ENCODE results near the gene CEP72.

CEP72 gene

GRCh38 chr5:587403-587802, 24.7 kb upstream of the CEP72 start:
- H3K4me3 Mint-ChIP-seq = no peak overlapping the region
- H3K27me3 Mint-ChIP-seq = peaks cover 21% of the 10 kb centered on the region
- H3K4me1 Mint-ChIP-seq = no peaks in the 10 kb centered on the region
- H3K36me3 Mint-ChIP-seq = no peaks in the 10 kb centered on the region
- no peaks in the 10 kb centered on the region for H3K9me3 Mint-ChIP-seq
- no peak overlapping the region for H3K27ac Mint-ChIP-seq

DNA sequence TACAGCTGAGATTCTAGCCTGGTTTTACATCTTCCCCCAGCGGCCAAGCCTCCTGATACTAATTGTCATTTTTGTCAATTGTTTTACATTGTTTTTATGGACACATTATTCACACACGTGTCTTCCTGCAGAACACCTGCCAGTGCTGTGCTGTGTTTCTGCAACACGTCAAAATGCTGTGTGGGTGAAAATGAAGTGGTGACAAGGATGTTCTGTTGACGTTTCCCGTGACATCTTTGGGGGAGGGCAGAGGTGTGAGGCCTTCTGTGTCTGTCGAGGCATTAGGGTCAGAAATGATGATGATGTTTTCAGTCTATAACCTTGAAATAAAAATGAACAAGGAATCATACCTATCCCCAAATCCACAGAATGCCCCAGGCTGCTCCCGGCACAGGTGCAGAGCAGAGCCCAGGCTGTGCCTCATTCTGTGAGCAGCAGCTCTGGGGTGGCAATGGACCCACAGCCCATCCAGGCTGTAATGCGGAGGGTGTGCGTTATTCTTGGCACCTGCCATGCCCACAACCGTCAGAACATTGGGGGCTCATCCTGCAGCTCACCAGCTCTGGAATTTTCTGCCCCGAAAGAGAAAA, 23.6 kb upstream of the CEP72 start:
- Mint-ChIP-seq H3K27me3 (peaks cover 19% of the 10 kb centered on the region), H3K4me3 (no peak overlapping the region), H3K27ac (no peak overlapping the region), H3K36me3 (no peaks in the 10 kb centered on the region), H3K4me1 (no peaks in the 10 kb centered on the region), H3K9me3 (no peaks in the 10 kb centered on the region)

- peaks cover 19% of the 10 kb centered on the region for H3K27me3 Mint-ChIP-seq
- no peaks in the 10 kb centered on the region for H3K4me1 Mint-ChIP-seq
- no peaks in the 10 kb centered on the region for H3K9me3 Mint-ChIP-seq
- H3K27ac Mint-ChIP-seq = no peak overlapping the region
- H3K4me3 Mint-ChIP-seq = no peak overlapping the region
- H3K36me3 Mint-ChIP-seq = no peaks in the 10 kb centered on the region
Observed at GRCh38 chr5:589173-589572, 23.0 kb upstream of the CEP72 start.

DNA sequence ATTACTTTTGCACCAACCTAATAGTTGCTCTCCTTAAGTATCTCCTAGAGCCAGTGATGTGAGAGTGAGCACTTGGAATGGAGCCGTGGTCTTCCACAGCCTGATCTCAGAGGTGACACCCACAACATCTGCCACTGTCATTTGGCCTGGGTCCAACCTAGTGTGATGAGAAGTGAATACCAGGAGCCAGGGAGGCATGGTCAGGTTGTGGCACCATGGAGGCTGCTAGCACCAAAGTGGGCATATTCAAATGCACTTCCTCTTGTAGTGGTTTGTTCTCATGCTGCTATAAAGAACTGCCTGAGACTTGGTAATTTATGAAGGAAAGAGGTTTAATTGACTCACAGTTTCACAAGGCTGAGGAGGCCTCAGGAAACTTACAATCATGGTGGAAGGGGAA, 22.6 kb upstream of the CEP72 start:
- Mint-ChIP-seq H3K4me1 (no peaks in the 10 kb centered on the region), H3K36me3 (no peaks in the 10 kb centered on the region), H3K27ac (no peak overlapping the region), H3K9me3 (no peaks in the 10 kb centered on the region), H3K27me3 (peaks cover 19% of the 10 kb centered on the region), H3K4me3 (no peak overlapping the region)

DNA sequence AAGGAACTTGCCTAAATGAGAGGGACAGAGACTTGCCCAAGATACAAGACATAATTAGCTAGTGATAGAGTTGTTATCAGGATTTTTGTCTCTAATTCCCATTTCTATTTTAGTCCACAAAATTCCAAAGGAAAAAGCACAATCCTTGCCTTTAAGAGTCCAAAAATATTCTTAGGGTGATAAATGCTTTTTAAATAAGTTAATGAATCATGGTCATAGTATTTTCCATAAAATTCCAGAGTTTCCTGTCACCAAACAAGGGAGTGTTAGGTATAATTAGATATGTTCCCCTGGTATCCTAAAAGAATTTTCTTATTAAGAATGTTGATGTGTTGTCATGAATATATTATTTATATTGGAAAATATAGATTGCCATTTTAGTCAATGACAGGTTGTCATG, 21.8 kb upstream of the CEP72 start:
- Mint-ChIP-seq H3K27me3 (peaks cover 23% of the 10 kb centered on the region), H3K4me3 (no peak overlapping the region), H3K27ac (no peak overlapping the region), H3K4me1 (no peaks in the 10 kb centered on the region), H3K9me3 (no peaks in the 10 kb centered on the region), H3K36me3 (no peaks in the 10 kb centered on the region)

- Mint-ChIP-seq H3K4me3 (no peak overlapping the region), H3K36me3 (no peaks in the 10 kb centered on the region), H3K9me3 (no peaks in the 10 kb centered on the region), H3K4me1 (no peaks in the 10 kb centered on the region), H3K27me3 (peaks cover 22% of the 10 kb centered on the region), H3K27ac (no peak overlapping the region)
Observed at GRCh38 chr5:591746-592145, 20.4 kb upstream of the CEP72 start.

GRCh38 chr5:592158-592557, 20.0 kb upstream of the CEP72 start:
- H3K4me3 Mint-ChIP-seq = no peak overlapping the region
- no peaks in the 10 kb centered on the region for H3K36me3 Mint-ChIP-seq
- peaks cover 22% of the 10 kb centered on the region for H3K27me3 Mint-ChIP-seq
- no peaks in the 10 kb centered on the region for H3K4me1 Mint-ChIP-seq
- H3K27ac Mint-ChIP-seq = no peak overlapping the region
- no peaks in the 10 kb centered on the region for H3K9me3 Mint-ChIP-seq

- H3K4me1 Mint-ChIP-seq = peaks cover 4% of the 10 kb centered on the region
- H3K36me3 Mint-ChIP-seq = no peaks in the 10 kb centered on the region
- H3K27me3 Mint-ChIP-seq = peaks cover 26% of the 10 kb centered on the region
- H3K27ac Mint-ChIP-seq = no peak overlapping the region
- no peak overlapping the region for H3K4me3 Mint-ChIP-seq
- H3K9me3 Mint-ChIP-seq = no peaks in the 10 kb centered on the region
Observed at GRCh38 chr5:593511-593910, 18.6 kb upstream of the CEP72 start.

DNA sequence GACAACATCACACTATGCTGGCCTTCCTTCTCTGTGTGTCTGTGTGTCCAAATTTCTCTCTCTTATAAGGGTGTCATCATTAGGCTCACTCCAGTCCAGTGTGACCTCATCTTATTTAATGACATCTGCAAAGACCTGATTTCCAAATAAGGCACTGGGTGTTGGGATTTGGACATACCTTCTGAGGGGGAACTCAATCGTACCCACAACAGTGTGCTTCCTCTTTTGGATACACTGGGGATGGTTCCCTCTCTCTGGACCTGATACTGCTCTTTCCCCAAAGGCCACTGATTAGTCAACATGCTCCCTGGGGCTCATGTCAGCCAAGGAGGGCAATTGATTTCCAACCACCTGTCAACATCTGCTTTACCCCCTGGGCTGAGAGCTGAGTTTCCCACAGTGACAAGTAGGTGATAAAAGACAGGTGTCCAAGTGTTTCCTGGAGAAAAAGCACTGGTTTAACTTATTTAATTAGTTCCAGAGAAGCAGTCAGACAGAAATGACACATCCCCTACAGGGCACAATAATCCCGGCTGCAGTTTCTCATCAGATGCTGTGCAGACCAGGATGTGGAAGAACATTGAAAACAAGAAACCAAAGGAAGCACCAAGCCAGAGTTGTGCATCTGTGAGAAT, 17.8 kb upstream of the CEP72 start:
- Mint-ChIP-seq H3K4me1 (peaks cover 5% of the 10 kb centered on the region), H3K27ac (no peak overlapping the region), H3K4me3 (no peak overlapping the region), H3K27me3 (peaks cover 30% of the 10 kb centered on the region), H3K9me3 (no peaks in the 10 kb centered on the region), H3K36me3 (no peaks in the 10 kb centered on the region)

- H3K36me3 Mint-ChIP-seq = no peaks in the 10 kb centered on the region
- H3K27me3 Mint-ChIP-seq = peaks cover 28% of the 10 kb centered on the region
- H3K9me3 Mint-ChIP-seq = no peaks in the 10 kb centered on the region
- H3K27ac Mint-ChIP-seq = no peak overlapping the region
- H3K4me1 Mint-ChIP-seq = peaks cover 5% of the 10 kb centered on the region
- no peak overlapping the region for H3K4me3 Mint-ChIP-seq
Observed at GRCh38 chr5:595285-595875, 16.8 kb upstream of the CEP72 start.

- no peaks in the 10 kb centered on the region for H3K9me3 Mint-ChIP-seq
- H3K4me1 Mint-ChIP-seq = peaks cover 5% of the 10 kb centered on the region
- peaks cover 21% of the 10 kb centered on the region for H3K27me3 Mint-ChIP-seq
- H3K27ac Mint-ChIP-seq = no peak overlapping the region
- no peaks in the 10 kb centered on the region for H3K36me3 Mint-ChIP-seq
- no peak overlapping the region for H3K4me3 Mint-ChIP-seq
Observed at GRCh38 chr5:597871-598563, 14.1 kb upstream of the CEP72 start.

DNA sequence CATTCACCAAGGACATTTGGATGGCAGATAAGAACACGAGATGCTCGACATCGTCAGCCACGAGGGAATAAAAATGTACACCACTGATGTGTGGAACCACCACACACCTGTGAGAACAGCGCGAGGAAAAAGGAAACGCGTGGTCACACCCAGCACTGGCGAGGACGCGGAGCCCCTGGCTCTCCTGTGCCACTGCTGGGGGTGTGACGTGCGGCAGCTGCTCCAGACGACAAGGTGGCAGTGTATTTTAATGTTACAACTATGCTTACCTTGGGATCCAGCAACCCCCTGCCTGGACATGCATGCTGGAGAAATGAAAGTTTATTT, 13.6 kb upstream of the CEP72 start:
- Mint-ChIP-seq H3K27me3 (peaks cover 21% of the 10 kb centered on the region), H3K27ac (no peak overlapping the region), H3K4me3 (no peak overlapping the region), H3K4me1 (peaks cover 5% of the 10 kb centered on the region), H3K9me3 (no peaks in the 10 kb centered on the region), H3K36me3 (no peaks in the 10 kb centered on the region)

GRCh38 chr5:600886-601541, 11.1 kb upstream of the CEP72 start:
- peaks cover 5% of the 10 kb centered on the region for H3K4me1 Mint-ChIP-seq
- no peak overlapping the region for H3K27ac Mint-ChIP-seq
- H3K9me3 Mint-ChIP-seq = no peaks in the 10 kb centered on the region
- no peaks in the 10 kb centered on the region for H3K36me3 Mint-ChIP-seq
- H3K27me3 Mint-ChIP-seq = peaks cover 14% of the 10 kb centered on the region
- H3K4me3 Mint-ChIP-seq = no peak overlapping the region

GRCh38 chr5:601771-602465, 10.2 kb upstream of the CEP72 start:
- no peaks in the 10 kb centered on the region for H3K36me3 Mint-ChIP-seq
- H3K27me3 Mint-ChIP-seq = peaks cover 14% of the 10 kb centered on the region
- no peaks in the 10 kb centered on the region for H3K9me3 Mint-ChIP-seq
- peaks cover 5% of the 10 kb centered on the region for H3K4me1 Mint-ChIP-seq
- no peak overlapping the region for H3K27ac Mint-ChIP-seq
- no peak overlapping the region for H3K4me3 Mint-ChIP-seq

DNA sequence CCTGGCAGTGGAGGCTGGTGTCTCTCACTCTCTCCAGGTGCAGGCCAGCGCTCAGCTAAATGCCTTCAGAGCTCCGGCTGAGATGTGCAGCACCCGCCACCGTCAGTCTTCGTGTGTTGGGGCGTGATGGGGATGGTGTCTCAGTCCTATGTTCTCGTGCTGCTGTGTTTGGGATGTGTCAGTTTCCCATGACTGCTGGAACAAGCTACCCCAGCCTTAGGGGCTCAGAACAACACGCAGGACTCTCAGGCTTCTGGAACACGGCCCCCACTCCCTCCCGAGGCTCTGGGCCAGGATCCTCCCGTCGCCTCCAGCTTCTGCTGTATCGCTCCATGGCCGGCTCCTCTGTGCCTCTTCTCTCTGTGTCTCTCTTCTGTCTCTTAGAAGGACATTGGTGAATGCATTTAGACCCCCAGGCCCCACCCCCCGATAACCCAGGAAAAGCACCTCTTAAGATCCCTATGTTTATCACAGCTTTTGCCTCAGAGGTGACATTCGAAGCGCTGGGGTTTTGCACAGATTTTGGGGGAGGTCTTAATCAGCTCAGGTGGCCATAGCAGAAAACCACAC, 9.6 kb upstream of the CEP72 start:
- no peaks in the 10 kb centered on the region for H3K36me3 Mint-ChIP-seq
- H3K27me3 Mint-ChIP-seq = peaks cover 16% of the 10 kb centered on the region
- H3K4me3 Mint-ChIP-seq = no peak overlapping the region
- peaks cover 10% of the 10 kb centered on the region for H3K4me1 Mint-ChIP-seq
- no peak overlapping the region for H3K27ac Mint-ChIP-seq
- H3K9me3 Mint-ChIP-seq = no peaks in the 10 kb centered on the region
